GM21717 (cell line): ENCODE measurements around the gene C19orf25.
"Not testable (repeated sequence)": the region's sequence is repeated elsewhere in the genome, so short reads cannot be mapped to it uniquely, and the experiment has no call there.

Source experiments
- ATAC-seq: cut with Tn5 transposase; IDR thresholded peaks from one replicate; pipeline ENCODE4 v1.9.1; 2021; ENCODE audit warnings: mild to moderate bottlenecking, moderate library complexity; ENCODE audit not compliant: unreplicated experiment

The C19orf25 gene

DNA sequence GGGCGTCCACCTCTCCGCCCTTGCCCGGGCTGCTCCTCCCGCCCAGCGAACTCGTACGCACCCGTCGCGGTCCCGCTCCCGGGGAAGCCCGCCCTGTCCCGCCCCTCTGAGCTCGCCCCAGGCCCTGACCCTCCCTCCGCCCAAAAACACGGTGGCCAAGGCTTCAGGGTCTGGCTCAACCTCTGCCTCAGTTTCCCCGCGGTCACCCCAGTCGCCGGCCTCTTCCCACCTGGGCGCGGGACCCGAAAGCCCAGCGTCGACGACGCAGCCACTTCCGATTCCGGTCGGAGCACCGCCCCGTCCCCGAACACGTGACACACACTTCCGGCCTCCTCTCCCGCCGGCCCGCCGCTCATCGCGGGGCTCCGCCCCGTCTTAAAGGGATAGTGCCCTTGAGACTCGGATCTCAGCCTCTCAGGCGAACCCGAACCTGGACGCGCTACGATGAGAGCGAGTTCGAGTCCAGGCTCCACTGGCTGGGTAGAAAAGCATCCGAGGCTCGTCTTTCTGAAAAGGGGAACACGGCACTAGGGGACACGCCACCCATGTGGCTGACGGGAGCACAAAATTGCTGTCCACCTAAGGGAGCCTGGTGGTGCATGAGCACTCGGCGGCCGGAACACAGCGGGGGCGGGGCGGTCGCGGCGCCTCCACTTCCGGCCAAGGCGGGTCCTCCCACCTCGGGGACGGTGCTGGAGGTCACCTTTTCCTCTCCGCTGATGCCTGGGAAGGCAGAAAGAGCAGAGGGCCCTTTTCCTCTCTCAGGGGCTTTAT is at the start of gene C19orf25:
Gene C19orf25, minus strand, starts transcription at position 282 of the 774 bp plus-strand sequence. CDS start 312 bp downstream, outside the sequence.
- peak; percentile 74 for ATAC-seq

DNA sequence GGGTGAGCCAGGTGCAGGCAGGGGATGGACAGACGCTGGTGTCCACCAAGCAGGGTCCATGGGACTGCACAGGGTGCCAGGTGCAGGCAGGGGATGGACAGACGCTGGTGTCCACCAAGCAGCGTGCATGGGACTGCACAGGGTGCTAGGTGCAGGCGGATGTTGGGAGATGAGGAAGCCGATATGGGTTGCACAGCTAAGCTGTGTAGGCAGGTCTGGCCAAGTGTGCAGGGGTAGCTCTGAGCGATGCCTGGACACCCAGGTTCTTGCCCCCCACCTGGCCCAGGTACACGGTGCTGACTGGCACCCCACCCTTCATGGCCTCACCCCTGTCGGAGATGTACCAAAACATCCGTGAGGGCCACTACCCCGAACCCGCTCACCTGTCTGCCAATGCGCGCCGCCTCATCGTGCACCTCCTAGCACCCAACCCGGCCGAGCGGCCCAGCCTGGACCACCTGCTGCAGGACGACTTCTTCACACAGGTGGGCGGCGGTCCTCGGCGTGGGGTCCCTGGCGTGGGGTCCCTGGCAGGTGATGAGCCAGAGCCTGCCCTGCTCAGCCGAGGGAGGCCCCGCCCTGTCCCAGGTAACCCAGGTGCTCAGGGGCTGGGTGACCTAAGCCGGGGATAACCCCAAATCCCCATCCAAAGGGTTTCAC is 48.8 kb upstream of the C19orf25 start:
- ATAC-seq: no peak

DNA sequence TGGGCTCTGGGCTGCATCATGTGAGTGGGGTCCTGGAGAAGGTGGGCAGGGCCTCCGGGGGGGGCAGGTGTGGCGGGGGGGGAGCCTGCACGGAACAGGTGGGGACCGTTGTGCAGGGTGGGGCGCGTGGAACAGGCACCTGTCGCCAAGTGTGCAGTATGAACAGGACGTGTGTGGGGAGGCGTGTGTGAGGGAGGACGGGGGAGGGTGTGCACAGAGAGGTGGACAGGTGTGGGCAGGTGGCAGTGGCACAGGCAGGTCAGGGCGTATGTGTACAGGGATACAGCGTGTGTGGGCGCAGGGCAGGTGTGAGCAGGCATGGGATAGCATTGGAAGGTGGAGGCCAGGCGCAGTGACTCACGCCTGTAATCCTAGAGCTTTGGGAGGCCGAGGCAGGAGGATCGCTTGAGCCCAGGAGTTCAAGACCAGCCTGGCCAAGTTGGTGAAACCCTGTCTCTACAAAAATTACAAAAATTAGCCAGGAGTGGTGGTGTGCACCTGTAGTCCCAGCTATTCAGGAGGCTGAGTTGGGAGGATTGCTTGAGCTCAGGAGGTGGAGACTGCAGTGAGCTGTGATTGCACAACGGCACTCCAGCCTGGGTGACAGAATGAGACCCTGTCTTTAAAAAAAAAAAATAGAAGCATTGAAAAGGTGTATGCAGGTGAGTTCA is 48.1 kb upstream of the C19orf25 start:
- ATAC-seq: no peak

DNA sequence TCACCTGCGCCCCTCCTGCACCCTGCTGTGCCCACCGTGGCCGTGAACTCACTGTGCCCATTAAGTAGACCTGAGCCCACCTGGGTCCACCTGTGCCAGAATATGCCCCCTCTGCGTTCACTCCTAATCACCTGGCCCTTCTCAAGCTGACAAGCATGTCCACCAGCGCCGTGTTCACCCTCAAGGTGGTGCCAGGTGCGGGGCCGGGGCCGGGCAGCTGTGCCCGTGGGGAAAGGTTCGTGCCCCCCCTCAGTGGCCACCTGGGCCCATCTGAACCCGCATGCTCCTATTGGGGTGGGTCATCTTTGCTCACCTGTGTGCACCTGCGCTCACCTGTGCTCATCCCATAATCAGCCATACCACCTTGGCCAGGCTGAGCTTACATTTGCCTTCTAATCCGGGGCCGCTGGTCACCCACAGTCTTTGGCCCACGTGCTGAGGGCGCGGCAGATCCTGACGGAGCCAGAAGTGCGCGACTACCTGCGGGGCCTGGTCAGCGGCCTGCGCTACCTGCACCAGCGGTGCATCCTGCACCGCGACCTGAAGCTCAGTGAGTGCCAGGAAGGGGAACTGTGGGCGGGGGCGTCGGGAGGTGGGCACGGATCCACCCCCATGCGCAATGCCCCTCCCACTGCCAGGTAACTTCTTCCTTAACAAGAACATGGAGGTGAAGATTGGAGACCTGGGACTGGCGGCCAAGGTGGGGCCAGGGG is 47.2 kb upstream of the C19orf25 start:
- ATAC-seq: no peak

DNA sequence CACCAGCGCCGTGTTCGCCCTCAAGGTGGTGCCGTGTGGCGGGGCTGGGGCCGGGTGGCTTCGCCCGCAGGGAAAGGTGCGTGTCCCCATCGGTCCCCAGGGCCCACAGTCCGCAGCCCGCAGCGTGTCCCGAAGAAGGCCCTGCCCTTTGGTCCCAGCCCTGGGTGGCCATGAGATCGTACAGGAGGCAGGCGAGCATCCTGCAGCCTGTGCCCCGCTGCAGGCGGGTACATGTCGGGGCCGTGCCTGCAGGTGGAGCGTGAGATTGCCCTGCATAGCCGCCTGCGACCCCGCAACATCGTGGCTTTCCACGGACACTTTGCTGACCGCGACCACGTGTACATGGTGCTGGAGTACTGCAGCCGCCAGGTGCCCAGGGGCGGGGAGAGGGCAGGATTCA is 46.3 kb upstream of the C19orf25 start:
- no peak for ATAC-seq

DNA sequence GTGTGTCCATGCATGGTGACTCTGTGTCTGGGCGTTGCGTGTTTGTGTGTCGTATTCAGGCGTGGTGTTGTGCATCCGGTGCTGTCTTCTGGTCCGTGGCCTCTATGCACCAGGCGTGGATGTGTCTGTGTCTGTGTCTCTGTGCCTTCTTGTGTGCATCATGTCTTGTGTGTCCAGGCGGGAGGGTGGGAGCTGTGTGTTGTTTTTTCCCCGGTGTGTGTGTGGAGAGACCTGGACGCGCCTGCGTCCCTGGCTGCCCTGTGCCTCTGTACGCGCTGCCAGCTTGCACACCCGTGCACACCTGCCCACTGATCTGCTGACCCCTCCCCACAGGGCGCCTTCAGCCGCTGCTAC is 45.9 kb upstream of the C19orf25 start:
- no peak for ATAC-seq

DNA sequence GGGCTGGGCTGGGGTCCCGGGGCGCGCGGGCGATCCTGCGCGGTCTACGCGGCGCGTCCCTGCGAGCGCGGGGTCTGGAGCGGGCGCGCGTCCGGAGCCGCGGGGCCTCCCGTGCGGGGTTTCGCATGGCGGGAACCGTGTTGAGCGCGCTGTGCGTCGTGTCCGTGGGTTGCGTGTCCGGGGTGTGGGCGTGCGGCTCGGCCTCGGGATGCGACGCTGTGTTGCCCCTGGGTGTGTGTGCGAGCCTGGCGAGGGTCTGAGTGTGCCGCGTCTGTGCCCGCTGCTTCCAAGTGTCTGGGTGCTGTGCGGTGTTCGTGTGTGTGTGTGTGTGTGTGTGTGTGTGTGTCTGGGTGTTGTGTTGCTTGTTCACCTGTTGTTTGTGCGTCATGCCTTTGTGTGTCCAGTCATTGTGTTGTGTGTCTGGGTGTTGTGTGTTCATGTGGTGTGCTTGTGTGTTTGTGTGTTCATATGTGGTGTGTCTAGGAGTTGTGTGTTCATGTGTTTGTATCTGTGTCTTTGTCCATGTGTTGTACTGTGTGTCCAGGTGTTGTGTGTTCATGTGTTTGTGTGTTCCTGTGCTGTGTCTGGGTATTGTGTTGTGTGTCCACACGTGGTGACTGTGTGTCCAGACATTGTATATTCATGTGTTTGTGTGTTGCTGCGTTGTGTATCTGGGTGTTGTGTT is 45.4 kb upstream of the C19orf25 start:
- no peak for ATAC-seq

DNA sequence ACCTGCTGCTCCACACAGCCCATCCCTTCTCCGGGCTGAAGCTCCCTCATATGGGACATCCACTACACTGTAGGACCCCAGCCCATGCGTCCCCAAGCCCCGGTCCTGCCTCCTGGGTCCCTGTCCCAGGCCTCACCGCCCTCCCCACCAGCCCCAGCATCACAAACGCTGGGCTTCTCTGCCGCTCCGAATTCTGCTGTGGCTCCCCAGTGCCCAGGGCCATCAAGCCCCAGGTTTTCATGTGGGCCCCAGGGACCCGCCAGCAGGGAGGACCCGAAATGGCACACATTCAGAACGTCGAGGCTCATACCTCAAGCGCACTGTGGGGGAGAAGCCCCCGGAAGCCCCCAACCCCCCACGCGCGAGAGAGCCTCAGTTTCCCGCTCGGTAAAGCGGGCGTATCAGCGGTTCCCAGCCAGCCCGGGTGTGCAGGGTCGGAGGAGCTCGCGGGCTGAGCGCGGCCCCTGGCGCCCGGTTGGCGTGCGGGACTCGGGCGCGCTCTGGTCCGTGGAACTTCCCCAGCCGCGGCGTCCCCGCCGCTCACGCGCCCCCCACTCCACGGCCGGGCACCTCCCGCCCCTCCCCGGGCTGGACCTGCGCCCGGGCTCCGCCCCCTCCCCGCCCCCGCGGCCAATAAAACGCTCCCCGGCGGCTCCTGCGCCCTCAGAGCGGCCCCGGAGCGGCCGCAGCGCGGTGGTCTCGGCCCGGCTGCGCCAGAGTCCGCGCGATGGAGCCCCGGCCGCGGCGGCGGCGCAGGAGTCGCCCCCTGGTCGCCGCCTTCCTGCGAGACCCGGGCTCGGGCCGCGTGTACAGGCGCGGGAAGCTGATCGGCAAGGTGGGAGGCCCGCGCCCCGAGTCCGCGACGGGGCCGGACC is 44.6 kb upstream of the C19orf25 start, which contains the start of gene PLK5:
Gene PLK5, plus strand, starts transcription at position 666 of the 875 bp plus-strand sequence. CDS start 2,920 bp downstream, outside the sequence.
- ATAC-seq: no peak

DNA sequence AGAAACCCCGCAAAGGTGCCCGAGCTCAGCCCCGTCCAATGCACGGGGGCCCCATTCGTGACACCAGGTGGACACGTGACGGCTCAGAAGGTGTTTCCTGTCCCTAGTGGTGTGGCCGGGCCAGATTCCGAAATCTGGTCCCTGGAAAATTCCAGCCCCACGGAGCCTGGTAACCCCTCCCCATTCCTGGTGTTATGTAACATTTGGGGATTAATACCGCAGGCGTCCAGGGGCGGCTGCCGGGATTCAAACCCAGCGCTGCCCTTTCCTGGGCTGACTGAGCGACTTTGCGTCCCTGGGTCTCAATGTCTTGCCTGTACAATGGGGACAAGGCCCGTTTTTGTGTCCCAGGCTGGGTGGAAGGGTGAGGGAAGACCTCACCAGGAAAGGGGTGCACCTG is 43.8 kb upstream of the C19orf25 start:
- ATAC-seq: no peak

DNA sequence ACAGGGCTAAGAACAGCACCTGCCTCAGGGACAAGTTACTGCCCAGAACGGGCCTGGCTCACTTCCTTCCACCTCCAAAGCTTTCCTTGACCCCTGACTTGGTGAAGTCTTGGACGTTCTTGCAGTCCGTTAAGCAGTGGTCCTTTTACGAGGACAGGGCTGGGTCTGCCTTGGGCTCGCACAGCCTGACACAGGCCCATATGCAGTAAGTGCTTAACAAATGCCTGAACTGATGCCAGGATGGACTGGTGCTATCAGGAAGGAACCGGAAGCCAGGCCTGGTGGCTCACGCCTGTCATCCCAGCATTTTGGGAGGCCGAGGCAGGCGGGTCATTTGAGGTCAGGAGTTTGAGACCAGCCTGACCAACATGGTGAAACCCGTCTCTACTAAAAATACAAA is 43.0 kb upstream of the C19orf25 start:
- no peak for ATAC-seq

DNA sequence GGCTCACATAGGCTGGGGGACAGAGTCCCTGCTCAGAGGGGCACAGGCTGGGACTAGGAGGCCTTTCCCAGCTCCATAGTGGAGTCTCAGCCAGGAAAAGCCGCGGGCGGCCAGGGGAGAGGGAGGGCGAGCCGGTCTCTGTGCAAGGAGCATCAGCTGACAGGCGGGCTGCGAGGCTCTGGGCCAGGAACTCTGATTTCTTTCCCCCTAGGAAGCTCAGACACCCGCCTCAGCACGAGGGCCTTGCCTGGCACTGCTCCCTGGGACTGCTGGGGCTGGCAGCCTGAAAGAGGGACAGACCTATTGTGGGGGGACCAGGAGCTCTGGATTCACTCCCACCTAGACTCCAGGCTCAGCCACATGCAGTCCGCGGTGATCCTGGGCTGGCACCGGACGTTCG is 42.6 kb upstream of the C19orf25 start:
- no peak for ATAC-seq

DNA sequence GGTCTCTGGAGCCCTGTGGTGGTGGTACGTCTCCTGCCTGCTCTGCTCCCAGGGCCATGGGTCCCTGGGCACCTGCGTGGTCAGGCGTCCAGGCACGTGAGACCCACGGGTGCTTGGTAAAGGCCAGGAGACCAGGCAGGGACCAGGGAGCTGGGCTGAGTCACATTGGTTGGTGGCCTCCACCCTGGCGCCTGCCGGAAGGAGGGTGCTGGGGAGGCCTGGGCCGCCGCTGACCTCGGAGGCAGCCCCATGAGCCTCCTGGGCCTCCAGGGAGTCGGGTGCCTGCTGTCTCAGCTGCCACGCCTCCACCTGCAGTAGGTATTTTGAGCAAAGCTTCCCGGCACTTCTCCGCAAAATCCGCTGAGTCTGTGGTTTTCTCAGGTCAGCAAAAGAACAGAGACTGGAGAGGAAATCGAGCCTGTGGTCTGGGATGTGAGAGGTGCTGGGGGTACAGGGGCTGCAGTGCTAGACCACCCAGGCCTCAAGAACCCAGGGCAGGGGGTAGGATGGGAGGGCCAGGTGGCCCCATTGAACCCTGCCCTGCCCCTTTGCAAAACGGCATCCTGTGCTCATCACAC is 41.3 kb upstream of the C19orf25 start:
- ATAC-seq: no peak

DNA sequence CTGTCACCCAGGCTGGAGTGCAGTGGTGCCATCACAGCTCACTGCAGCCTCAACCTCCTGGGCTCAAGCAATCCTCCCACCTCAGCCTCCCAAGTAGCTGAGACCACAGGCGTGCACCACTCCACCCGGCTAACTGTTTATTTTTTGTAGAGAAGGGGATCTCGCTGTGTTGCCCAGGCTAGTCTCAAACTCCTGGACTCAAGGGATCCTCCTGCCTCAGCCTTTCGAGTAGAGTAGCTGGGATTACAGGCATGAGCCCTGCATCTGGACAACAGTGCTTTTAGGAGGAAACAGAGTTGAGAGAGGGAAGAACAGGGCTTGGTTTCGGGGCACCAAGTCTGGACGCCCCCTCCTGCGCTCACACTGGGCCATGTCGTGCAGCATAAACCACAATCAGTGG is 40.8 kb upstream of the C19orf25 start:
- not testable (repeated sequence) for ATAC-seq

DNA sequence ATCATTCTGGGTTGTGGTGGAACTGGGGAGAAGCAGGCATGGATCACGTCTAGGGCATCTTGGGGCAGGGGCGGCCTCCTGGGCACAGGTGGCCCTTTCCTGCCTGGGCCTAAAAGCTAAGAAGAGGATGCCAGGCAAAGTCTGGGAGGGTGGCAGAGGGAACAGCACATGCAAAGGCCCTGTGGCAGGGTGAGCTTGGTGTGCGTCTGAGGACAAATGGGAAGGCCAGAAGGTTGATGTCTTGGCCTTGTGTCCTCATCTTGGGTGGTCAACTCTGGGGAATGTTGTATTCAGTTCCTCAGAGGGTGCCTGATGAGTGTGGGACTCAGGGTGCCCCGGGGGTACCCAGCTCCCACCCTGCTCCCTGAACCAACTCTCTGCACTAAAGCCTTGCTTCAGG is 39.5 kb upstream of the C19orf25 start:
- no peak for ATAC-seq

DNA sequence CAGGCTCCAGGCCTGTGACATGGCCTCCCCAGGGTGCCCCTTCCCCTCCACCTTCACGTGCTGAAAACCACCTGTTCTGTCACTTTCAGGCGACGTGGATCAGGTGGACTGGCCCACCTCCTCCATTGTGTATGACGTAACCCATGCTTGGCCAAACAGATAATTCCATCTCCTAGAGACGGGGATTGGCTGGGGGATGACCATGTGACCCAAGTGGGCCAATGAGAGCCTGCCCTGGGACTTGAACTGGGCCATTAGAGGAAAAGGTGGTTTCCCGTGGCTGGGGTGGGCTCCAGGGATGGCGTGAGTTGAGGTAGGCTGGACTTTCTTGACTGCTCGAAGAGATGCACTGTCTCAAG is 37.4 kb upstream of the C19orf25 start:
- no peak for ATAC-seq

DNA sequence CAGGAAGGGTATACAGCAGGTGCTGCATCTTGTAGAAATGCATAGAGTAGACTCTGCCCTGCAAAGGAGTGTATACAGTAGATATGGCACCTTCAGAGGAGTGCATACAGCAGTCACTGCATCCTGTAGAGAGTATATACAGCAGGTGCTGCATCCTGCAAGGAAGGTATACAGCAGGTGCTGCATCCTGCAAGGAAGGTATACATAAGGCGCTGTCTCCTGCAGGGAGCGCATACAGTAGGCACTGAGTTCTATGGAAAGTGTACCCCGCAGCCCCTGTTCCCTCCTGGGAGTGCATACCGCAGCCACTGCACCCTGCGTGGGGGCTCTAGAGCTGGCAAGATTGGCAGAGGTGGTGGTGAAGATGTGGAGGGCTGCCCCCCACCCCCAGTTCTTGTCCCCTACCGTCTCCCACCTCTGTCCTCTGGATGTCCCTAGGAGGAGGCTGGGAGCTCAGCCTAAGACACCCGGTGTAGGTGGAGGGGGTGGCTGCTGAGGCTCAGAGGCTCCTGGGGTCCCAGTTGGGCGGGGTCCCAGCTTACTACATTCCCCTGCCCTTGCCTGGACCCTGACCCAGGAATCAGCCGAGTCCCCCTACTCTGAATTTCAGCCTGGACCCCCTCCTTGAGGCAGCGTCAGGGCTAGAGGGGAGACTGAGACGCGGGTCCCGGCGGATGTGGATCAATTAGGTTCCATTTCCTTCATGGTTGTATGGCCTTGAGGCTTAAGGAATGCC is 36.1 kb upstream of the C19orf25 start:
- no peak for ATAC-seq

DNA sequence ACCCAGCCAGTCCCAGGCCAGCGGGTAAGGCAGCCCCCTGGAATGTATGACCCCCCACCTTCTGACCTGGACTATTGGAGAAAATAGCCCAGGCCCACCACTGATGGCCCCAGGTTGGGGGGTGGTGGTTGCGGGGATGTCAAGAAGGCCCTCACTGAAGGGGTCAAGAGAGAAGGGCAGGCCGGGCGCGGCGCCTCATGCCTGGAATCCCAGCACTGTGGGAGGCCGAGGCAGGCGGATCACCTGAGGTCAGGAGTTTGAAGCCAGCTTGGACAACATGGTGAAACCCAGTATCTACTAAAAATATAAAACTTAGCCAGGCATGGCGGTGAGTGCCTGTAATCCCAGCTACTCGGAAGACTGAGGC is 35.3 kb upstream of the C19orf25 start:
- no peak for ATAC-seq

DNA sequence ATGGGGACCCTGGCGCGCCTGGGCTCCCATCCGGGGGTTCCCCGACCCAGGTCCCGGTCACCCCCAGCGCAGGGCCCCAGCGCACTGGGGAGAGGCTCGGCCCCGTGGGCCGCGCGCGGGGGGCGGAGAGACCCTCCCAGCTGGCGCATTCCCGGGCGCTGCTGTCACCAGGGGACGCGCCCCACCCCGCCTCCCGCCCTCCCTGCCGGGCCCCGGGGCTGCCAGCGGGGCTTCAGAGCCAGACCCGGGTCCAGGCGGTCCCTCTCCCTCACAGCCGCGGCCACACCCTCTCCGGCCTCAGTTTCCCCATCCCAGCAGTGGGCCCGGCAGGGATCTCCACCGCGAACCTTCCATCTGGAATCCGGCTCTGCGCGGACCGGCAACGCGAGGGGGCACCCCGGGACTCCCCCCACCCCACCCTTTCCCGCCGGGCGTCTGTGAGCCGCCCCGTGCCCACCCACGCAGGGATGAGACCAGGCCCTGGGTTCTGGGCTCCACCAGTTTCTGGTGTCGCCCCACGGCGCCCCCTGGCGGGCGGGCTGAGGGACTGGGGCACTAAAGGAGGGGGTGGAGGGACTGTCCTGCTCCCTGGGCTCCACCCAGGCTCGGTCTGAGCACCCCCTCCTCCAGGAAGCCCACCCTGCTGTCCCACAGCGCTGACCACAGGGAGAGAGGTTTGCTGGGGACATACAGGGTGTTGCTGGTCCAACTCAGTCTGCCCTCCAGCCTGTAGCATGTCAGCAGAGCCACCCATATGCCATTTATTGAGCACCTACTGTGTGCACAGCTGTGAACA is 34.7 kb upstream of the C19orf25 start:
- no peak for ATAC-seq
